HL-60 (cell line): Measurements from ENCODE around the gene JUNB.

Experiments
- CTCF ChIP-seq: IDR thresholded peaks from one replicate; pipeline ENCODE4 v1.5.1; 2011; ENCODE audit warnings: low read length, control low read depth, inconsistent platforms; ENCODE audit not compliant: insufficient read depth
- GABPA ChIP-seq: IDR thresholded peaks from 2 replicates; pipeline ENCODE4 v1.6.1; 2012; ENCODE audit warnings: low read depth
- POLR2AphosphoS5 ChIP-seq: IDR thresholded peaks from 2 replicates; pipeline ENCODE4 v1.6.1; 2012; ENCODE audit warnings: low read depth
- SPI1 ChIP-seq: IDR thresholded peaks from 2 replicates; pipeline ENCODE4 v1.6.1; 2012; ENCODE audit warnings: low read depth, mild to moderate bottlenecking, borderline replicate concordance

- TF ChIP-seq CTCF, result peak; percentile 95
- TF ChIP-seq SPI1, result no peak
- no peak for TF ChIP-seq POLR2AphosphoS5
- TF ChIP-seq GABPA, result no peak
These were observed 5.1 kb downstream of the JUNB start for GRCh38 chr19:12796146-12797071.
